ENCODE measurements around the gene TMCC1. TPM values are rescaled to one million over a fixed set of nuclear protein-coding genes. Genes with fewer than 3 reads are reported as not detected.

Gene TMCC1
- total RNA-seq, 2 donors from 2014 or later, result 20.0 to 21.7 TPM

- DNase-seq (ENCODE audit: low spot score), result peak; percentile 89
- peaks cover 0 to 86% of the 10 kb centered on the region in 2 donors for H3K4me1 ChIP-seq
These were observed 286.7 kb downstream of the TMCC1 start, which contains the start of gene PLXND1 for GRCh38 chr3:129606636-129607390. Gene PLXND1 (minus strand): TSS chr3:129606676. CDS start chr3:129606639, 37 bp downstream.

GRCh38 chr3:129605922-129606635, 287.4 kb downstream of the TMCC1 start:
- Histone ChIP-seq H3K36me3 (no peaks in the 10 kb centered on the region), H3K9me3 (no peaks in the 10 kb centered on the region), H3K27ac (peak overlapping the region; percentile 87 to 90), H3K4me3 (peak overlapping the region; percentile 75), H3K4me1 (peaks cover 0 to 86% of the 10 kb centered on the region in 2 donors), H3K27me3 (no peaks in the 10 kb centered on the region)
- no peak for TF ChIP-seq CTCF (IDR thresholded peaks at IDR 0.05)
- DNase-seq (ENCODE audit: low spot score), result no peak

More at GRCh38 chr3:129606636-129607390, 286.7 kb downstream of the TMCC1 start, which contains the start of gene PLXND1:
- H3K9me3 ChIP-seq, result no peaks in the 10 kb centered on the region
- peak within 1 kb of the TSS; percentile 75 for H3K4me3 ChIP-seq
- peak within 1 kb of the TSS; percentile 87 to 95 for H3K27ac ChIP-seq
- no peak for TF ChIP-seq CTCF (IDR thresholded peaks at IDR 0.05)
- H3K27me3 ChIP-seq, result no peaks in the 10 kb centered on the region
- no peaks in the 10 kb centered on the region for H3K36me3 ChIP-seq

- no peak for DNase-seq (ENCODE audit: low spot score)
- Histone ChIP-seq H3K9me3 (no peaks in the 10 kb centered on the region), H3K27ac (peak overlapping the region; percentile 87 to 90), H3K36me3 (no peaks in the 10 kb centered on the region), H3K27me3 (no peaks in the 10 kb centered on the region), H3K4me3 (peak overlapping the region; percentile 75), H3K4me1 (peaks cover 0 to 89% of the 10 kb centered on the region in 2 donors)
- TF ChIP-seq CTCF (IDR thresholded peaks at IDR 0.05), result no peak
These were observed 288.1 kb downstream of the TMCC1 start for GRCh38 chr3:129605203-129605921.

GRCh38 chr3:129604767-129605166, 288.7 kb downstream of the TMCC1 start:
- Histone ChIP-seq H3K4me3 (peak overlapping the region; percentile 75), H3K4me1 (peaks cover 0 to 89% of the 10 kb centered on the region in 2 donors), H3K27ac (peak overlapping the region; percentile 87 to 90), H3K27me3 (no peaks in the 10 kb centered on the region), H3K36me3 (no peaks in the 10 kb centered on the region), H3K9me3 (no peaks in the 10 kb centered on the region)
- TF ChIP-seq CTCF (IDR thresholded peaks at IDR 0.05), result no peak
- no peak for DNase-seq (ENCODE audit: low spot score)

- H3K27me3 ChIP-seq, result no peaks in the 10 kb centered on the region
- H3K4me3 ChIP-seq, result peak overlapping the region; percentile 75
- no peak for TF ChIP-seq CTCF (IDR thresholded peaks at IDR 0.05)
- peaks cover 0 to 89% of the 10 kb centered on the region in 2 donors for H3K4me1 ChIP-seq
- no peak for DNase-seq (ENCODE audit: low spot score)
- peak overlapping the region; percentile 87 to 90 for H3K27ac ChIP-seq
- H3K36me3 ChIP-seq, result no peaks in the 10 kb centered on the region
- no peaks in the 10 kb centered on the region for H3K9me3 ChIP-seq
These were observed 289.3 kb downstream of the TMCC1 start for GRCh38 chr3:129603991-129604749.
